IMR-90 (cell line): ENCODE measurements around the gene TAF3. TPM values are rescaled to one million over a fixed set of nuclear protein-coding genes. Genes with fewer than 3 reads are reported as not detected.
A peak's percentile ranks its signal among the peaks of the same experiment; 100 is the strongest.

Experiments used
- ATAC-seq: fragments of 200-7000 bp; cut with Tn5 transposase; 2 replicates; pipeline ENCODE4 v1.9.1; 2020; ENCODE audit warnings: low read depth, mild to moderate bottlenecking, moderate library complexity
- BruUV-seq: library from RNA; stranded (reverse); fragments of 400-500 nt; replicated peaks from 2 replicates; lab custom pipeline; 2021; lab: Mats Ljungman, UMichigan
- CTCF ChIA-PET: fragments of 300-600 bp; formaldehyde crosslinking; extraction: SDS; loops from one replicate; lab custom pipeline; 2021; ENCODE audit warnings: antibody characterized with exemption; lab: Yijun Ruan, JAX
- POLR2A ChIA-PET: fragments of 300-600 bp; sonication (Branson Sonifier 250); formaldehyde crosslinking; loops from one replicate; lab custom pipeline; 2022; ENCODE audit warnings: antibody characterized with exemption; ENCODE audit not compliant: unreplicated experiment; lab: Charles Lee
- DNase-seq: peaks from one replicate; pipeline ENCODE4 v3.0.0; 2013
- H2AFZ ChIP-seq: replicated peaks from 2 replicates; pipeline ENCODE3; 2013; ENCODE audit warnings: low read length, mild to moderate bottlenecking; ENCODE audit not compliant: poor library complexity
- H2AK5ac ChIP-seq: 2 replicates; pipeline ENCODE4 v1.6.1; 2013; ENCODE audit warnings: low read depth, low read length, inconsistent platforms
- H2AK9ac ChIP-seq: replicated peaks from 2 replicates; pipeline ENCODE3; 2013; ENCODE audit warnings: mild to moderate bottlenecking, low read depth, low read length, moderate library complexity; ENCODE audit not compliant: poor library complexity
- H2BK120ac ChIP-seq: 2 replicates; pipeline ENCODE4 v1.6.1; 2013; ENCODE audit warnings: low read depth, low read length, inconsistent platforms
- H2BK15ac ChIP-seq: 3 replicates; pipeline ENCODE4 v1.6.1; 2013; ENCODE audit warnings: low read depth, low read length, inconsistent platforms
- H2BK20ac ChIP-seq: 2 replicates; pipeline ENCODE4 v1.6.1; 2013; ENCODE audit warnings: low read depth, mild to moderate bottlenecking, inconsistent platforms, low read length, moderate library complexity
- H2BK5ac ChIP-seq: 2 replicates; pipeline ENCODE4 v1.6.1; 2013; ENCODE audit warnings: mild to moderate bottlenecking, low read depth, low read length, inconsistent platforms; ENCODE audit not compliant: poor library complexity, severe bottlenecking
- H3K14ac ChIP-seq: replicated peaks from 2 replicates; pipeline ENCODE4 v1.6.1; 2013; ENCODE audit warnings: low read depth, low read length, inconsistent platforms
- H3K18ac ChIP-seq: 2 replicates; pipeline ENCODE4 v1.6.1; 2013; ENCODE audit warnings: low read depth, low read length, control low read depth
- H3K23ac ChIP-seq: 2 replicates; pipeline ENCODE4 v1.6.1; 2013; ENCODE audit warnings: low read depth, low read length, inconsistent platforms
- H3K27ac ChIP-seq: 2 replicates; pipeline ENCODE4 v1.5.1; 2013; ENCODE audit warnings: mild to moderate bottlenecking, control low read depth, low read length; ENCODE audit not compliant: insufficient read depth
- H3K27me3 ChIP-seq: 2 replicates; pipeline ENCODE4 v1.6.1; 2013; ENCODE audit warnings: low read length; ENCODE audit not compliant: control insufficient read depth, insufficient read depth
- H3K36me3 ChIP-seq: 2 replicates; pipeline ENCODE4 v1.6.1; 2013; ENCODE audit warnings: low read length, mixed read lengths; ENCODE audit not compliant: control insufficient read depth, insufficient read depth
- H3K4ac ChIP-seq: 2 replicates; pipeline ENCODE4 v1.6.1; 2013; ENCODE audit warnings: low read depth, low read length, inconsistent platforms
- H3K4me1 ChIP-seq: 2 replicates; pipeline ENCODE4 v1.6.1; 2013; ENCODE audit warnings: low read length, mixed read lengths; ENCODE audit not compliant: control insufficient read depth, insufficient read depth
- H3K4me2 ChIP-seq: 2 replicates; pipeline ENCODE4 v1.6.1; 2013; ENCODE audit warnings: low read depth, mild to moderate bottlenecking, control low read depth, low read length, moderate library complexity
- H3K4me3 ChIP-seq: 2 replicates; pipeline ENCODE4 v1.5.1; 2013; ENCODE audit warnings: low read depth, mild to moderate bottlenecking, control low read depth, low read length, moderate library complexity; ENCODE audit not compliant: insufficient read depth
- H3K56ac ChIP-seq: 2 replicates; pipeline ENCODE4 v1.6.1; 2013; ENCODE audit warnings: low read length, inconsistent platforms; ENCODE audit not compliant: insufficient read depth; ENCODE audit errors: extremely low read depth
- H3K79me1 ChIP-seq, 2 experiments: 2 replicates each; pipeline ENCODE4 v1.6.1; 2013; ENCODE audit warnings: low read length in 2 of 2, inconsistent platforms in 1 of 2, low read depth in 1 of 2
- H3K9ac ChIP-seq: 2 replicates; pipeline ENCODE4 v1.6.1; 2013; ENCODE audit warnings: low read depth, low read length, control low read depth
- H3K9me1 ChIP-seq: 2 replicates; pipeline ENCODE4 v1.6.1; 2013; ENCODE audit warnings: low read length, inconsistent platforms; ENCODE audit not compliant: insufficient read depth
- H3K9me3 ChIP-seq: 2 replicates; pipeline ENCODE4 v1.6.1; 2013; ENCODE audit warnings: low read length; ENCODE audit not compliant: control insufficient read depth, insufficient read depth
- H4K20me1 ChIP-seq: 2 replicates; pipeline ENCODE4 v1.6.1; 2013; ENCODE audit warnings: low read length, inconsistent platforms; ENCODE audit not compliant: insufficient read depth
- H4K5ac ChIP-seq: 2 replicates; pipeline ENCODE4 v1.6.1; 2013; ENCODE audit warnings: mild to moderate bottlenecking, low read depth, low read length, control low read depth
- H4K8ac ChIP-seq, 2 experiments: 2 replicates each; pipeline ENCODE4 v1.6.1; 2013; ENCODE audit warnings: low read depth in 2 of 2, low read length in 2 of 2, control low read depth in 1 of 2, inconsistent platforms in 1 of 2
- H4K91ac ChIP-seq: 2 replicates; pipeline ENCODE4 v1.6.1; 2013; ENCODE audit warnings: low read depth, low read length, inconsistent platforms; ENCODE audit not compliant: insufficient read depth
- CHD1 ChIP-seq: IDR thresholded peaks from 2 replicates; pipeline ENCODE4 v1.6.1; 2012; ENCODE audit warnings: low read depth, low read length, improper control_type of control experiment
- ELK1 ChIP-seq: fragments of 150-350 bp; IDR thresholded peaks from 2 replicates; pipeline ENCODE4 v1.6.1; 2016; ENCODE audit warnings: low read depth, mild to moderate bottlenecking, low read length, moderate library complexity, borderline replicate concordance
- FOS ChIP-seq: fragments of 150-350 bp; IDR thresholded peaks from 2 replicates; pipeline ENCODE4 v1.6.1; 2016; ENCODE audit warnings: low read depth, low read length
- MAFK ChIP-seq: IDR thresholded peaks from 2 replicates; pipeline ENCODE4 v1.6.1; 2012; ENCODE audit warnings: low read depth, low read length, improper control_type of control experiment
- MXI1 ChIP-seq: IDR thresholded peaks from 2 replicates; pipeline ENCODE4 v1.6.1; 2012; ENCODE audit warnings: low read depth, mild to moderate bottlenecking, low read length, moderate library complexity, borderline replicate concordance
- RAD21 ChIP-seq: IDR thresholded peaks from 2 replicates; pipeline ENCODE4 v1.6.1; 2012; ENCODE audit warnings: low read length, improper control_type of control experiment
- SMC3 ChIP-seq: fragments of 150-350 bp; IDR thresholded peaks from 2 replicates; pipeline ENCODE4 v1.6.1; 2016; ENCODE audit warnings: low read depth, mild to moderate bottlenecking, antibody characterized with exemption, low read length, moderate library complexity
- USF2 ChIP-seq: fragments of 150-350 bp; IDR thresholded peaks from 2 replicates; pipeline ENCODE4 v1.6.1; 2017; ENCODE audit warnings: mild to moderate bottlenecking, antibody characterized with exemption, low read length, low read depth
- WGBS, 2 experiments: methylation state at CpG; one replicate each; pipeline versions ENCODE4 v1.1.5 to v1.1.7; 2013; ENCODE audit warnings: missing lambda C conversion rate in 2 of 2; ENCODE audit not compliant: insufficient read length in 1 of 2; ENCODE audit errors: extremely low coverage in 2 of 2; 5-methylcytosine and 5-hydroxymethylcytosine counted together
- dilution Hi-C: fragments of 300-500 bp; cut with HindIII; formaldehyde crosslinking; loops from one replicate; pipeline ENCODE4 v1.14.3; 2018; ENCODE audit warnings: low sequenced_read_pairs; ENCODE audit not compliant: unreplicated experiment
- in situ Hi-C: fragments of 300-500 bp; cut with MboI; formaldehyde crosslinking; loops from 3 replicates; pipeline ENCODE4 v1.14.3; 2019; ENCODE audit warnings: low sequenced_read_pairs, inconsistent platforms, mixed read lengths
- intact Hi-C: fragments of 100-400 bp; cut with micrococcal nuclease; formaldehyde crosslinking; loops from 2 replicates; pipeline ENCODE4 v1.10.0; 2022
- polyA plus RNA-seq, 3 experiments: library from polyadenylated mRNA; depleted of rRNA; stranded (reverse); fragments of >200 nt; gene quantifications; 2 replicates each; pipeline ENCODE4 v1.2.3, GENCODE V29; 2012; ENCODE audit warnings: low replicate concordance in 1 of 3
- total RNA-seq: library from RNA; depleted of rRNA; stranded (reverse); fragments of >200 nt; gene quantifications from 2 replicates; pipeline ENCODE4 v1.2.3, GENCODE V29; 2012

The TAF3 gene
- total and polyA plus RNA-seq, 2 of the 4 experiments (the other 2 are of a cell fraction), result 1.4 to 2.3 TPM

DNA sequence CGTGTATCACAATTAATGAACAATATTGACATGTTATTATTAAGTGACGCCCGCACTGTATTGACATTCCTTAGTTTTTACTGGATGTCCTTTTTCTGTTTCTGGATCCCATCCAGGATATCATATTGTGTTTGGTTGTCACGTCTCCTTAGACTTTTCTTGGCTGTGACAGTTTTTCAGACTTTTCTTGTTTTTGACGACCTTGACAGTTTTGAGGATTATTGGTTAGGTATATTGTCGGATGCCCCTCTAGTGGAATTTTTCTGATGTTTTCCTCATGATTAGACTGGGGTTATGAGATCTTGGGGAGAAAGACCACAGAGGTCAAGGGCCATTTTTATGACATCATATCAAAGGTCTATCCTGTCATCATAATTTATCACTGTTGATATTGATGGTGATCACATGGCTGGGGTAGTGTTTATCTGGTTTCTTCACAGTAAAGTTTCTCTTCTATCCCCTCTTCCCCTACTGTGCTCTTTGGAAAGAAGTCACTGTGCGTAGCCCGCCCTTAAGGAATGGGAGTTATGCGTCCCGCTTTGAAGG, 11.1 kb downstream of the TAF3 start:
- Histone ChIP-seq H3K27ac (no peak overlapping the region), H2BK20ac (no peak overlapping the region), H3K18ac (no peak overlapping the region), H2AK9ac (no peak overlapping the region), H3K4me3 (no peak overlapping the region), H2BK5ac (no peak overlapping the region), H3K9me1 (peaks cover 12% of the 10 kb centered on the region), H2AFZ (no peak overlapping the region), H3K4ac (no peak overlapping the region), H2BK120ac (no peak overlapping the region), H4K20me1 (no peaks in the 10 kb centered on the region), H3K79me1 (peaks cover 27 to 35% of the 10 kb centered on the region in 2 experiments), H3K14ac (no peak overlapping the region), H3K23ac (no peak overlapping the region), H4K8ac (no peak overlapping the region), H3K56ac (no peak overlapping the region), H4K5ac (no peak overlapping the region), H3K4me2 (no peak overlapping the region), H3K27me3 (no peaks in the 10 kb centered on the region), H4K91ac (no peak overlapping the region), H2BK15ac (no peak overlapping the region), H2AK5ac (no peak overlapping the region), H3K9ac (no peak overlapping the region), H3K9me3 (no peaks in the 10 kb centered on the region), H3K4me1 (0 out of 2 replicates have a peak, but pooled peaks cover 2% of the 10 kb centered on the region), H3K36me3 (peaks cover 7% of the 10 kb centered on the region)
- 100% methylated on average over 2 of the region's 10 CpGs; no CpG with 5 or more reads in 1 of the 2 experiments for WGBS, 2 experiments
- intact Hi-C loops, result no loop called here
- ChIA-PET CTCF (no interaction called here), POLR2A (no interaction called here)
- in situ Hi-C loops, result no loop called here
- no peak for DNase-seq
- no peak for TF ChIP-seq USF2
- no peak for TF ChIP-seq ELK1
- TF ChIP-seq FOS, result no peak
- TF ChIP-seq CHD1, result no peak
- no peak for TF ChIP-seq MXI1
- no peak for TF ChIP-seq SMC3
- TF ChIP-seq MAFK, result peak; percentile 74
- no peak for TF ChIP-seq RAD21
- ATAC-seq, result no peak
- dilution Hi-C loops, result no loop called here
- no TSS peak for BruUV-seq
